GM21723 (cell line): Measurements from ENCODE around the gene PCSK2.

ENCODE experiments used
- ATAC-seq: cut with Tn5 transposase; IDR thresholded peaks from one replicate; pipeline ENCODE4 v1.9.1; 2021; ENCODE audit warnings: mild to moderate bottlenecking, moderate library complexity; ENCODE audit not compliant: unreplicated experiment

Gene PCSK2

DNA sequence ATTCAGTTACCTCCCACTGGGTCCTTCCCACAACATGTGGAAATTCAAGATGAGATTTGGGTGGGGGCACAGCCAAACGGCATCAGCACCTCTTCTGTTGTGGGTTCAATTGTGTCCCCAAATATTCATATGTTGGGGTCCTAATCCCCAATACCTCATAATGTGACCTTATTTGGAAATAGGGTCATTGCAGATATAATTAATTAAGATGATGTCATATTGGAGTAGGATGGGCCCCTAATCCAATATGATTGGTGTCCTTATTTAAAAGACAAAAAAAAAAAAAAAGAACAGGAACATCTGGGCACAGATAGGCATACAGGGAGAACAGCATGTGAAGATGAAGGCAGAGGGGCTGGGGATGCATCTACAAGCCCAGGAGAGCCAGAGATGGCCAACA lies 214.9 kb downstream of the PCSK2 start:
- ATAC-seq = no peak

DNA sequence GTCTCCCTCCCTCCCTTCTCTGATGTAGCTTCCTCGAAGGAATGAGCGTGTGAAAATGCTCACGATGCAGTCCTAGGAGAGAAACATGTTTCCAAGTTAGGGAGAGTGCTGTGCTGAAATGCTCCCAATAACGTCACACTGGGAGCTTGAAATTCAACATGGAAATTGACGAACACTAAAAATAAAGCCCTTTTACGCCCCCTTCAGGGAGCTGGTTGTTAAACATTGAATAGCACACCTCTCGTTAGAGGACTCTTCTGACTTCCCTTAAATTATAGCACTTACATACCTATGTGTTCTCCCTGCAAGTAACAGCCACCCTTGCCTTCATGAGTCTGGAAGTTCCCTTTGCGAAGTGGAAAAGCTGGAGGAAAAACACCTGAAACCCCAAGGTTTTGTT lies 215.7 kb downstream of the PCSK2 start:
- ATAC-seq = no peak

DNA sequence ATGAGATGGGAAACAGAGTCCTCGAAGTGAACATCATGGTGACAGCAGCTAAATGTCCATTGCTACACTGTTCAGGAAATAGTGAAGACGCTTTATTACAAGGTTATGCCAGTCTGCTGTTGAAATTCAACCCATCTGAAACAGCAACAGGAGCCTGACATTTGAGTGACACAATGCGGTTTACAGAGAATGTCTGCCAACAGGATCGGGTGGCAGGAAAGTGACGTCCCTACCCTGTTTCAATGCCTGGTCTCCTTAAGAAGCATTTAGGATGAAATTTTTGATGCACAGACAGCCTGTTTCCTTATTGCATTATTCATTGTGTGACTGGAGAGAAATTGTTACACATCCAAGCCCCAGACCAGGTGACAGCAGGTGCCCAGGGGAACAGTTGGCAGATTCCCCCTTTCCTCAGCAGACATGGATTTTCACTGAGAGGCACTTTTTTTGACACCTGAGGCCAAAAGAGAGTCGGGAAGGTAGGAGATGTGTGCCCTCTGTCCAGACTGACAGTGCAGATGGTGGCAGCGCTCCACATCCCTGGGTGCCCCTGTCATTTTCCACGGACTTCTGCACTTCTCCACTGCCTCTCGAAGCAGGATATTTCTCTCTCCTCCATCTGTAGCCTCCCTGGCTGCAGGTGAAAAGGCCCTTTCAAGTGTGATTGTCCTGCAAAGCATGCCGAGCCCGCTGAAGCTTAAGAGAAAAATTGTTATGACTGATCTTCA lies 216.5 kb downstream of the PCSK2 start:
- no peak for ATAC-seq

DNA sequence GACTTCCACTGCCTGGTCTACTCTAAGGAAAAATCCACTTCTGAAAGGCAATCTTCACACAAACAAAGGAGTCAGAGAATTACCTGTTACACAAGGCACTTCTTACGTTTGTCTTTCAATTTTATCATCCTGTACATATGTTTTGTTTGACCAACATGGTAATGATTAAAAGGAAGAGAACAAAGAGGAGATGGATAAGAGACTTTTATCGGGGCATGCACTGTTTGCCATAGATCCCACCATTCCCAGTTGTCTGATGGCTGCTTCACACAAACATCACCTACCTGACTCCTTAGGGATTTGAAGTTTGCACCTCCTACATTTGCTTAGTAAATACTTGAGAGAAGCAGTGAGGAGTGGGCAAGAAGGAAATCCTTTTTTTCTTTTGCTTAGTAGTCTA lies 217.3 kb downstream of the PCSK2 start:
- no peak for ATAC-seq

DNA sequence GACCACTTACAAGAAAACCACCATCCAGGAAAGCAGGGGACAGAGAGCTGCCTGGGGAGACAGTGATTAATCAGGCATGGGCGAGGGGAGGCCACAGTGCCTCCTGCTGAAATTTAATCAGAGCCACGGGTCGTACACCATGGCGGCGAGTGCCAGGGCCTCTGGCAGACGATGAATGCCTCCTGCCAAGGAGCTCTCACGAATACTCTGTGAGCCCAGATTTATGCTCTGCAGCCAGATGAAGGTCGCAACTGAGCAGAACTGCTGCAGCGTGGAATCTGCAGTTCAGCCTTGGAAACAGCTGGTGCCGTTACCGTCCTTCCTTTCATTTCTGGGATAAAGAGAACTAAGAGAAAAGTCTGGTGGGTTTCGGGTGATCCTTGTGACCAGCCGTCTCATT lies 218.7 kb downstream of the PCSK2 start:
- ATAC-seq = no peak

DNA sequence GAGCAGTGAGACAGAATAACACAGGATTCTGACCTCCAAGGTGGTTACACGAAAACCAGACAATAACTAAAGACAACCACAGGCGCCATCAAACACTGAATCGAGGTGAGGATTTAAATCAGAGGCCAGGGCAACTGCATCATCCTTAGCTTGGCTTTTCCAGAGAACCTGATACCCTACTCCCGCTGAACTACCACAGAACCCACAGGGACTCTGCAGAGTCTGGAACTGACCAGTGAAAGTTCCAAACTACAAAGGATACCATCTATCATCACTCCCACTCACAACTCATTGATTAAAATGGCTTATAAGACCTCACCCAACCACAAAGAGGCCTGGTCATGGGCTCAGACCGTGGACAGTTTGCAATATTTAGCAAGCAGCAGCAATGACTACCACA lies 219.3 kb downstream of the PCSK2 start:
- ATAC-seq = no peak

DNA sequence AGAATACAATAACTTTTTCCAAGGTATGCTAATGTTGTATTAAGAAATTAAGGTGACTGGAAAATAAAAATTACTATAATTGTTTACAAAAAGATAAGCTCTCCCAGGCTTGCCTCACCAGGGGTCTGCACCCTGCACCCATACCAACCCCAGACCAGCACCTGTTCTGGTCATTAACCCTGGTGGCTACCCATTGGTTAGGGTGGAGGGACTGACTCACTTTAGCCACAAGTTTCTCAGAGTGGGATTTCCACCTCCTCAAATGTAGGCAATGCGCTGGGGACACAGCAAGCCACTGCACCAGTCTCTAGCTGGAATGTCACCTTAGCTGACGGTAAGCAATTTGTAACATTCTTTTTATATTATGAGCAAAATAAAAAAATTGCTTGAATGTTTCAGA lies 221.2 kb downstream of the PCSK2 start:
- ATAC-seq = no peak

DNA sequence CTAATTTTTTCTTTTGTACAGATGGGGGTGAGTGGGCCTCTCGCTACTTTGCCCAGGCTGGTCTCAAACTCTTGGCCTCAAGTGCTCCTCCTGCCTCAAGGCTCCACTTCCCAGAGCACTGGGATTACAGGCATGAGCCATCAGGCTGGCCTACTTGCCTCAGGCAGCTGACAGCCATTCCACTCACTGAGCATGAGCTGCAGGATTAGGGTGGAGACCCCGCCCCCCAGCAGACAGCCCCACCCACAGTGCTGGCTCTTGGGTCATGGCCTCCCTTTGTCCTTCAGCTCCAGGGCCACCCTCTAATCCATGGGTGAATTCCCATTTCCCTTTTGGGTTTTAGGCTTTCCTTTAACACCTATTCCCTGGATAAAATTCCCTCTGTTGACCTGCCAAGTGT lies 222.2 kb downstream of the PCSK2 start:
- no peak for ATAC-seq

DNA sequence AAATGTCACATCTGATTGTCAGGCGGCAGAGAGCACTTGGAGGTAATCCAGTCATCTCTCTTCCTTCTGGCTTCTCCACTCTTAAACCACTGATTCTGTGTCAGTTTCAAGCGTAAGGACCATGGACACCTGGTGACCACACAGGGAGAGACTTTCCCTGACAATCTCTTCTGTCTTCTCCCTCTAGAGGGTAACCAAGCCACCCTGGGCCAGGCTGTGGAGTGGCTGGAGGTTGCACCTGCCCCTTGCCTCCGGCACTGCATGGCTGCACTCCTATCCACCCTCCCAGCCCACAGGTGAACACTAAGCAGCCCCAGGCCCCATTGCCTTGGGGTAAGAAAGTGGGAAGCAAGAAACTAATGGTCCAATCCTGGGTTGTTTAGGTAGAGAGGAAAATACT lies 225.6 kb downstream of the PCSK2 start:
- no peak for ATAC-seq

DNA sequence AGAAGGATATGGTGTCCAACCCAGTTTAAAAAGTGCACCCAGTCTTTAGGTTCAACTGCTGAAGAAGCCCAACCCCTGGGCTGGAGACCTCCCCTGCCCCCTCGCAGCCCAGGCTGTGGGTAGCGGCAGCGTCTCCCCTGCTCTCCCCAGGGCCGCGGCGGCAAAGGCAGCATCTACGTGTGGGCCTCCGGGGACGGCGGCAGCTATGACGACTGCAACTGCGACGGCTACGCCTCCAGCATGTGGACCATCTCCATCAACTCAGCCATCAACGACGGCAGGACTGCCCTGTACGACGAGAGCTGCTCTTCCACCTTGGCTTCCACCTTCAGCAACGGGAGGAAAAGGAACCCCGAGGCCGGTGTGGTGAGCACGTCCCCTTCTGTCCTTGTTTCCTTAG lies 226.8 kb downstream of the PCSK2 start:
- no peak for ATAC-seq

DNA sequence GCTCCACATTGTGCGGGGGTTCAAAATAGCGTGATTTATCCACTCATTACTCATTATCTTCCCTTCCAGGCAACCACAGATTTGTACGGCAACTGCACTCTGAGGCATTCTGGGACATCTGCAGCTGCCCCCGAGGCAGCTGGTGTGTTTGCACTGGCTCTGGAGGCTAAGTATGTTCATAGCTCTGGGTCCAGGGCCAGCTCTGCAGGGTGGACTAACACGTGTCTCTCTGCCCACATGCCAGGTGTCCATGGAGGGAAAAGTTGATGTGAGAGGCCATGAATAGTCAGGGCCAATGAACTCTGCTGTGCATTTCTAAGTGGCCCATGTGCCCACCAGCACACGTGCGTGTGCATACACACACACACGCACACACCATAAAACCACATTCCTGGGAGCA lies 229.4 kb downstream of the PCSK2 start:
- ATAC-seq = no peak

DNA sequence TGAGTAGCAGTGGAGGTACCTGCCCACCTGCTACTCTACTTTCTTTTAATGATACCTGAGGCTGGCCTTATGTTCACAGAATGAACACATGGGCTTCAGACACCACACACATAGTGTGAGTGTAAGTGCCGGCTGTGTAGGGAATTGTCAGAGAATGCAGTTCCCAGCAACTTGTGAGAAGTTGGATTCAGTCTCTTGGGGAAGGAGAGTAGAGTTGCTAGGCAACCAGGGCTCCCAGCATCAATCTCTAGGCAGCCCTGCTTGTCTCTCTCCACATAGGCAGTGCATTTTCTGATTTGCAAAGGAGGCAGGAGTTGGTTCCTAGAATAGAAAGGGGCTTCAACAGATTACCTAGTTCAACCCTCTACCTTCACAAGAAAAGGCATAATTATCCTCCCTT lies 230.2 kb downstream of the PCSK2 start:
- ATAC-seq = no peak

DNA sequence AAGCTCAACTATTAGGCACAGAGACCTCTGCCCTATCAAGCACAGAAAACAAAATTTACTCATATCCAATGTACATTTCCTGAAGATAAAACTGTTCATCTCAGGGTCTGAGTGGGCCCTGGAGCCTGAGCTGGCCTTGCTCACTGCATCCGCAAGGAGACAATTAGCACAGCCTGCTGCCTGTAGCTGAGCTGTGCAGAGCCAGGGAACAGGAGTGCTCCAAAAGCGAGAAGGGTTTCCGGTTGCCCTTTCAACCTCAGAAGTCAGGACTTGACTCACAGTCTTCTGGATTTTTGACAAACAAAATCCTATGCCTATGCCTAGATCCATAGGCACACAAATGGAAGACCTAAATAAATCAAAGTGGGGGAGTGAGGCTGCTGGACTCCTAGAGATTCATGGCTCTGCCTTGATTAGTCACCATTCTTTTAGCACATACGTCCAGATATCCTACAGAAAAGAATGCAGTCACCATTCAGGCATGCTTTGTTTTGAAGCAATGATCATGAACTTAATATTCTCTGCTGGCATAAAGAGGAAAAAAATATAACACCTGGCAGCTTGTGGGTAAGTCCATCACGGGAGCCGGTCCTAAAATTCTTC lies 230.8 kb downstream of the PCSK2 start:
- ATAC-seq = no peak

DNA sequence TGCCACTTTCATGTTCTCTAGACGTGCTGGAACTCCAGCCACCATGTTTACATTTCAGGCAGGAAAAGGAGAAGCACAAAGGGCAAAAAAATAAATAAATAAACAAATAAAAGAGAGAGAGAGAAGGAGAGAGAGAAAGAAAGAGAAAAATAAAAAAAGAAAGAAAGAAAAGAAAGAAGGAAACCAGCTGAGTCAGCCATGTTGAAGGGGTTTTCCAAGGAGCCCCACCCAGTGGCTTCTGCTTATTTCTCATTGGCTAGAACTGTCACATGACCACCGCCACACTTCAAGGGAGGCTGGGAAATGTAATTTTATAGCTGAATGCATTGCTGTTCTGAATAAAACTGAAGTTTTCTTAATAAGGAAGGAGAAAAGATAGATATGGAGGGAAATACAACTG lies 233.3 kb downstream of the PCSK2 start:
- ATAC-seq = no peak

DNA sequence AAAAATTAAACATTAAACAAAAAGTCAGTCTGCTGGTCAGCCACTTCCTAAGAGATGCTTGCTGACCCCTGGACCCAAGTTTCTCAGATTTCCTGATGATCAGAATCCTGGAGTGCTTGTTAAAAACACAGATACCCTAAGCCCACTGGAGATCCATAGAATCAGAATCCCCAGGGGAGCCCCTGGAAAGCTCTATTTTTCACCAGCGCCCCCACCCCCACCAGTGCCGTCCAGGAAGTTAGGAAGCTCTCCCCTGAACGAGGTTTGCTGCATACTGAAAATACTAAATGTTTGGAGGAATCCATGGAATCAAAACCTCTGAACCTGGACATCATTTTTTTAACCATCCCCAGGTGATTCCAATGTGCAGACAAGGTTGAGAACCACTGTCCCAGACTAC lies 235.1 kb downstream of the PCSK2 start:
- no peak for ATAC-seq

DNA sequence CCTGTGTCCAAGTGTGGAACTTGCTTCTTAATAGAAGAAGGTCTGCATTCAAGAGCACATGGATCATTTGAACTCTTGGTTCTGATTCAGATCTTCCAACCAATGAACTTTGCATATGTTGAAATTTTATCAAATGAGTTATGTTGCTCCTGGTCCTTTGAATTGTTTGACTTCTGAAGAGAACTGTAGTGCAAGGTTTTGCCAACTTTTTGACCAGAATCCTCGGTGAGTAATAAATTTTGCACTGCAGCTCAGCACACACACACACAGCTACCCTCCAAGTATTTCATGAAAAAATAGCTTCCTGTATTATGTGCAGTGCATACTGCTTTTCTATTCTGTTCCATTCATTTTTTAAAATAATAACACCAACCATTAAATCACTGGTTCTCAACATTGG lies 236.9 kb downstream of the PCSK2 start:
- no peak for ATAC-seq

DNA sequence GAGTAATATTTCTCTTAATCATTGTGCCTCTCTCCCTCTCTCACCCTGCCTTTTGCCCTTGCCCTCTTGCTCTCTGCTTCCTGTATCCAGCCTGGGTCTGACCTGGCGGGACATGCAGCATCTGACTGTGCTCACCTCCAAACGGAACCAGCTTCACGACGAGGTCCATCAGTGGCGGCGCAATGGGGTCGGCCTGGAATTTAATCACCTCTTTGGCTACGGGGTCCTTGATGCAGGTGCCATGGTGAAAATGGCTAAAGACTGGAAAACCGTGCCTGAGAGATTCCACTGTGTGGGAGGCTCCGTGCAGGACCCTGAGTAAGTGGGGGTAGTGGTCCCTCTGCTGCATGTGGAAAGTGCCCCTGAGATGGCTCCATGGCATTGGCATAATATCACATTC lies 238.4 kb downstream of the PCSK2 start:
- no peak for ATAC-seq

DNA sequence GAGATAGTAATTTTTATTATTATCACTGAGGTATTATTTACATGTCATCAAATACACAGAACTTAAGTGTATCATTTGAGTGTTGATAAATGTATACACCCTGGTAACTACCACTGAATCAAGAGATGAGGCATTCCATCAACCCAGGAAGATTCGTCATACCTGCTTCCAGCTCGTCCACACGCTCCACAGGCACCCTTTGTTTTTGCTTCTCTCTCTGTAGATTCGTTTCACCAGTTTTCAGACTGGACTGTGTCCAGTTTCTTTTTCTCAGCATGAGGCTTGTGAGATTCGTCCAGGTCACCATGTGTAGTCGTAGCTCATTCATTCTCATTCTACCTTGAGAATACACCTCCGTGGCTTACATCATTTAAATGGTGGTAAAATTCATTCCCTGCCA lies 239.8 kb downstream of the PCSK2 start:
- ATAC-seq = no peak

DNA sequence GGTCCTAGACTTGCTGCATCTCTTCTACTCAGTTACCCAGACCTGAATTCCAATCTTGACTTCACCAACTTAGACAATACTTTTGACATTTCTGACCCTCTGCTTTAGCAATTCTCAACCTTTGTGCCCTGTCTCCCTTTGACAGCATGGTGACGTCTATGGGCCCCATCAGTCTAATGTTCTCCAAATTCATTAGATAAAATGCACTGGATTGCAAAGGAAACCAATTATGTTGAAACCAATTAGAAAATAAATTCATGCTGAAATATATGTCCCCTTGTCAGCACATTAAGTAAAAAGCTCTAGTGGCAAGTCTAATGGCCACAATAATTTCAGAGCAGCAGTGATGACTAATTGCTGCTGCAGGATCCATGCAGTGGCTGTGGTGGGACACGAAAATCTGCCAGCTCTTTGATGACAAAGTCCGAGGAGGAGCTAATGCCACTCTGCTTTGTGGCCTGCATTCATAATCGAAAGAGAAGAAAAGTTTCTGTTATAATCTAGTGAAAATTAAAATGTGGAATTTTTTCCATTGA lies 240.3 kb downstream of the PCSK2 start:
- ATAC-seq = no peak

DNA sequence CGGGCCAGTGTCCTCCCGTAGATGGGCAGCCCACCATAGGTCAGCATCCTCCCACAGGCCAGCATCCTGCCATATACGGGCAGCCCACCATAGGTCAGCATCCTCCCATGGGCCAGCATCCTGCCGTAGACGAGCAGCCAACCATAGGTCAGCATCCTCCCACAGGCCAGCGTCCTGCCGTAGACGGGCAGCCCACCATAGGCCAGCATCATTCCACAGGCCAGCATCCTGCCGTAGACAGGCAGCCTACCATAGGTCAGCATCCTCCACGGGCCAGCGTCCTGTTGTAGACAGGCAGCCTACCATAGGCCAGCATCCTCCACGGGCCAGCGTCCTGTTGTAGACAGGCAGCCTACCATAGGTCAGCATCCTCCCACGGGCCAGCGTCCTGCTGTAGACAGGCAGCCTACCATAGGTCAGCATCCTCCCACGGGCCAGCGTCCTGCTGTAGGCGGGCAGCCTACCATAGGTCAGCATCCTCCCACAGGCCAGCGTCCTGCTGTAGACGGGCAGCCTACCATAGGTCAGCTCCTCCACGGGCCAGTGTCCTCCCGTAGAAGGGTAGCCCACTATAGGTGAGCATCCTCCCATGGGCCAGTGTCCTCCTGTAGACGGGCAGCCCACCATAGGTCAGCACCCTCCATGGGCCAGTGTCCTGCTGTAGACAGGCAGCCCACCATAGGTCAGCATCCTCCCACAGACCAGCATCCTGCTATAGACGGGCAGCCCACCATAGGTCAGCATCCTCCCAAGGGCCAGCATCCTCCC lies 241.4 kb downstream of the PCSK2 start:
- no peak for ATAC-seq

DNA sequence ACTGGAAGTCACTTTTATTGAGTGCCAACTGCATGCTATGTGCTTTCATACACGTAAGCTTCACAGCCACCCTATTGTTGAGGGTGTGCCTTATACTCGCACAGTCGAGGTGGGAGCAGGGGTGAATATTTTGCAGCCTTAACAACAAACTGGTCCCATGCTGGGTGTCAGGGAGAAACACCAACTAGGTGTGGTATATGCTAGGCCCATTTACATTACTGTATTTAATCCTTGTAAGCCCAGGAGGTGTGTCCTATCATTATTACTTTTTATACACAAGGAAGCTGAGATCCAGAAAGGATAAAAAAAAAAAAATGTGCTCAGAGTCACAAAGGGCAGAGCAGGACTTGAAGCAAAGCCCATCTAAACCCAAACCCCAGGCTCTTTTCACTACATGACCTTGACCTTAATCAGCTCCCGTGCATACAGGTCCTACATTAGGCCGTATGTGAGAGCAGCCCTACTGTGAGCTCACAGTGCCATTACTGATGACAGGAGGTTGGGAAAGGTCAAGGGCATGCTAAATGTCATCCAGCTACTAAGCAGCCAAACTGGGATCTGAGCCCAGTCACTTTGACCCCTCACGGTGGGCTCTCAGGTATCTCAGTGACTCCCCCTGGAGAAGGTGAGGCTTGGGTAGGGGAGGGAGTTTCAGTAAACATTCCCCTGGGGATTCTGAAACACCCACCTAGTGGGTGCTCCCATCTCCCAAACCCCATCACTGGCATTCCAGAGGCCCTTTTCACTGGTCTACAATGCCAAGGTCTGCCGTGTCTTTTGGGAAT lies 242.6 kb downstream of the PCSK2 start:
- ATAC-seq = no peak
